Measurements from ENCODE around the gene MYO1A. TPM values are rescaled to one million over a fixed set of nuclear protein-coding genes. Genes with fewer than 3 reads are reported as not detected.

MYO1A gene
- 0.25 TPM for total RNA-seq
- polyA plus RNA-seq (ENCODE audit: insufficient read depth, low read depth, low replicate concordance) = 0.77 TPM
- long read RNA-seq, donor 1 = 0 reads
- long read RNA-seq, donor 2 = 0 reads
- long read RNA-seq, donor 3 = 0 reads
- long read RNA-seq, donor 4 = 0 reads
- long read RNA-seq, donor 5 = 0 reads
- long read RNA-seq, donor 6 = 0 reads
- long read RNA-seq, donor 7 = 0 reads
- long read RNA-seq, donor 8 = 0 reads
- long read RNA-seq, donor 9 = 0 reads
- long read RNA-seq, donor 10 = 0 reads

DNA sequence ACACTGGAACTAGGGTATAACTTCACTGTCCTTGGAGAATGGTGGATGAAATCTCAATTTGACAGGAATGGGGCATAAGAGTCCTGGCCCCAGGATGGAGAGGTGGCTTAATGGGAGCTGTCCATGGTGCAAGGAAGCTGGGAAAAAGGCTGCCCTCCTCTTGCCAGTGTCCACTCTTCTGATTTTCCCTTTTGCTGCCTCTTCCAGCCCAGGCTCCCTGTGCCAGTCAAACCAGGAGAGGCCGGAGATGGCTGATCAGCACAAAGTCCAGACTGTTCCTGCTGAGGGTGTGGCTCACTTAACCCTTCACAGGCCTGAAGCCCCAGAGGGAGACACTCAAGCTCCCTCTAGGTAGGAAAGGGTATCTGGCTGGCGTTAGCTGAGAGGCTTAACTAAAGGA lies at the start of gene MYO1A:
MYO1A (minus strand) TSS at position 240 of the 400 bp plus-strand sequence. CDS start 1,806 bp downstream, outside the sequence.
- no peak for TF ChIP-seq CTCF (IDR thresholded peaks at IDR 0.05; ENCODE audit: borderline replicate concordance, extremely low read depth, insufficient read depth)
- Histone ChIP-seq H3K27ac (ENCODE audit: low read depth in 2 of 2, low read length in 2 of 2) (no peak within 1 kb of the TSS), H3K9me3 (ENCODE audit: control insufficient read depth in 2 of 3, insufficient read depth in 1 of 3, low read length in 3 of 3) (no peaks in the 10 kb centered on the region), H3K4me3 (ENCODE audit: low read length in 3 of 3) (no peak within 1 kb of the TSS), H3K4me1 (ENCODE audit: control insufficient read depth in 2 of 3, insufficient read depth in 2 of 3, low read depth in 1 of 3, low read length in 3 of 3) (no peaks in the 10 kb centered on the region), H3K36me3 (ENCODE audit: control insufficient read depth in 2 of 3, insufficient read depth in 3 of 3, low read length in 3 of 3) (no peaks in the 10 kb centered on the region), H3K9ac (ENCODE audit: low read length in 3 of 3) (no peak within 1 kb of the TSS), H3K27me3 (ENCODE audit: control insufficient read depth, insufficient read depth, low read length) (no peaks in the 10 kb centered on the region)
- FAIRE-seq (no peak), DNase-seq (peak in 1 of 5 donors; percentile 23)
- intact Hi-C loops (cut with DNase I) = no loop called here

DNA sequence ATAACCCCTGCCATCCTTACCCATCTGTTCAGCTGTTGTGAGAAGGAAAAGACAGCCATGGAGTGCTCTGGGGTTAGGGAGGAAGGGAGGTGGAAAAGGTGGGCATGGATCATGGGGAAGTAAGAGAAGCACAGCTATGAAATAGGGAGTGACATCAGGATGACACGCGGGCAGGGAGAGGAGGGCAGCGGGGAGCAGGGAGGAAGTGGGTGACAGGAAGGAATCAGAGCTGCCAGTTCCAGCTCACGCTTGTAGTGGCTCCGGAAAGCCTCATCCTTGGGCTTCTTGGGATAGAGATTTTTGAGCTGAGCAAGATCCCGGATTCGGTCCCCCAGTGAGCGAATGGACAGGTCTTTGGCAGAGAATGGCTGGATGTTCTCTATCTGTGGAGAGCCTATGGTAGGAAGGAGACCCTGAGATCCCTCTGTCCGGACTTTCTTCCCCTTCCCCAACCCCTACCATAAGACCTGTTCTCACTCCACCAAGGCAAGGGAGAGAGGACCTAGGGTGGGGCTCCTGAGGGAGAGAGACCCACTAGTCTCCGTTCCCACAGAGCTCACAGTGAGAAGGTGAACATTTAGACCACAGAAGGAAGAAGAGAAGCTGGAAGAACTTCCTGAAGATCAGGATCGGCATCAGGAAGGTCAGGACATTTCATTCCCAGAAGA lies 49.3 kb upstream of the MYO1A start:
- DNase-seq = no peak
- Histone ChIP-seq H3K27me3 (ENCODE audit: control insufficient read depth, insufficient read depth, low read length) (no peaks in the 10 kb centered on the region), H3K27ac (ENCODE audit: low read depth in 2 of 2, low read length in 2 of 2) (no peak overlapping the region), H3K36me3 (ENCODE audit: control insufficient read depth in 2 of 3, insufficient read depth in 3 of 3, low read length in 3 of 3) (peaks cover 2 to 53% (median 15%) of the 10 kb centered on the region in 3 donors), H3K4me3 (ENCODE audit: low read length in 3 of 3) (no peak overlapping the region), H3K4me1 (ENCODE audit: control insufficient read depth in 2 of 3, insufficient read depth in 2 of 3, low read depth in 1 of 3, low read length in 3 of 3) (peaks cover 0 to 12% (median 0%) of the 10 kb centered on the region in 3 donors), H3K9ac (ENCODE audit: low read length in 3 of 3) (no peak overlapping the region), H3K9me3 (ENCODE audit: control insufficient read depth in 2 of 3, insufficient read depth in 1 of 3, low read length in 3 of 3) (no peaks in the 10 kb centered on the region)
- FAIRE-seq = no peak
- intact Hi-C loops (cut with DNase I) = no loop called here
- no peak for TF ChIP-seq CTCF (IDR thresholded peaks at IDR 0.05; ENCODE audit: borderline replicate concordance, extremely low read depth, insufficient read depth)

GRCh38 chr12:57098546-57098945 lies 48.6 kb upstream of the MYO1A start:
- Histone ChIP-seq H3K4me3 (ENCODE audit: low read length in 3 of 3) (no peak overlapping the region), H3K4me1 (ENCODE audit: control insufficient read depth in 2 of 3, insufficient read depth in 2 of 3, low read depth in 1 of 3, low read length in 3 of 3) (peaks cover 0 to 14% (median 0%) of the 10 kb centered on the region in 3 donors), H3K36me3 (ENCODE audit: control insufficient read depth in 2 of 3, insufficient read depth in 3 of 3, low read length in 3 of 3) (peaks cover 2 to 46% (median 12%) of the 10 kb centered on the region in 3 donors), H3K27ac (ENCODE audit: low read depth in 2 of 2, low read length in 2 of 2) (no peak overlapping the region), H3K9ac (ENCODE audit: low read length in 3 of 3) (no peak overlapping the region), H3K9me3 (ENCODE audit: control insufficient read depth in 2 of 3, insufficient read depth in 1 of 3, low read length in 3 of 3) (no peaks in the 10 kb centered on the region), H3K27me3 (ENCODE audit: control insufficient read depth, insufficient read depth, low read length) (no peaks in the 10 kb centered on the region)
- no peak for DNase-seq
- intact Hi-C loops (cut with DNase I) = no loop called here
- TF ChIP-seq CTCF (IDR thresholded peaks at IDR 0.05; ENCODE audit: borderline replicate concordance, extremely low read depth, insufficient read depth) = no peak
- FAIRE-seq = no peak

Measured in kidney (tissue), 22 donors.